H1 (cell line): ENCODE results near the gene SWT1. TPM values are rescaled to one million over a fixed set of nuclear protein-coding genes. Genes with fewer than 3 reads are reported as not detected.
"Not testable (repeated sequence)": the region's sequence is repeated elsewhere in the genome, so short reads cannot be mapped to it uniquely, and the experiment has no call there.

Experiments
- CTCF ChIA-PET: fragments of 300-600 bp; sonication (Branson Sonifier 250); formaldehyde crosslinking; loops from one replicate; lab custom pipeline; 2021; ENCODE audit not compliant: partially characterized antibody; lab: Charles Lee
- POLR2A ChIA-PET: fragments of 300-600 bp; sonication (Branson Sonifier 250); formaldehyde crosslinking; loops from one replicate; lab custom pipeline; 2021; ENCODE audit warnings: inconsistent platforms; ENCODE audit not compliant: partially characterized antibody; lab: Charles Lee
- DNase-seq, 2 experiments: peaks; one replicate each; pipeline versions ENCODE4 v3.0.0 to v3.0.0-alpha.2; 2010 to 2022; ENCODE audit warnings: low spot score in 2 of 2, low read depth in 1 of 2, mixed read lengths in 1 of 2
- FAIRE-seq: peaks from 2 replicates; lab custom pipeline; 2011; peaks lifted over from hg19 to GRCh38; lab: Jason Lieb, UNC
- H2AFZ ChIP-seq: 2 replicates; pipeline ENCODE4 v1.8.1; 2012; ENCODE audit warnings: low read length, inconsistent platforms
- H2AK5ac ChIP-seq: 2 replicates; pipeline ENCODE4 v1.6.1; 2013; ENCODE audit warnings: low read depth, low read length
- H2BK120ac ChIP-seq: replicated peaks from 2 replicates; pipeline ENCODE3; 2013; ENCODE audit warnings: low read depth, low read length, inconsistent platforms
- H2BK12ac ChIP-seq: 2 replicates; pipeline ENCODE4 v1.6.1; 2013; ENCODE audit warnings: low read depth, low read length
- H2BK15ac ChIP-seq: 2 replicates; pipeline ENCODE4 v1.6.1; 2013; ENCODE audit warnings: low read length
- H2BK20ac ChIP-seq: 2 replicates; pipeline ENCODE4 v1.6.1; 2013; ENCODE audit warnings: low read length
- H2BK5ac ChIP-seq: 2 replicates; pipeline ENCODE4 v1.6.1; 2013; ENCODE audit warnings: low read depth, low read length
- H3K14ac ChIP-seq: 2 replicates; pipeline ENCODE4 v1.6.1; 2013; ENCODE audit warnings: inconsistent platforms; ENCODE audit not compliant: insufficient read length
- H3K18ac ChIP-seq: 2 replicates; pipeline ENCODE4 v1.6.1; 2013; ENCODE audit warnings: low read length; ENCODE audit errors: extremely low read depth
- H3K23ac ChIP-seq: 2 replicates; pipeline ENCODE4 v1.6.1; 2013; ENCODE audit warnings: inconsistent platforms; ENCODE audit not compliant: insufficient read length
- H3K23me2 ChIP-seq: 2 replicates; pipeline ENCODE4 v1.6.1; 2013; ENCODE audit warnings: low read depth, low read length
- H3K27ac ChIP-seq: 2 replicates; pipeline ENCODE4 v1.6.1; 2011; ENCODE audit warnings: low read depth, low read length, inconsistent platforms
- H3K27me3 ChIP-seq, 4 experiments: replicated peaks in 1 of 4; 1 replicate in 1 of 4; 2 replicates in 3 of 4; pipeline versions ENCODE4 v1.6.1 to v1.8.1; 2011 to 2013; ENCODE audit warnings: low read length in 3 of 4, mild to moderate bottlenecking in 3 of 4, inconsistent platforms in 2 of 4, mixed read lengths in 2 of 4, moderate library complexity in 1 of 4; ENCODE audit not compliant: control insufficient read depth in 3 of 4, insufficient read depth in 3 of 4; ENCODE audit errors: extremely low read depth in 1 of 4
- H3K36me3 ChIP-seq, 4 experiments: 2 replicates each; pipeline versions ENCODE4 v1.6.1 to v1.8.1; 2011 to 2013; ENCODE audit warnings: mild to moderate bottlenecking in 4 of 4, low read length in 3 of 4, moderate library complexity in 2 of 4, control low read depth in 1 of 4, inconsistent platforms in 1 of 4; ENCODE audit not compliant: insufficient read depth in 4 of 4, control insufficient read depth in 2 of 4
- H3K4ac ChIP-seq: replicated peaks from 2 replicates; pipeline ENCODE3; 2013; ENCODE audit warnings: low read length, low read depth, mixed read lengths, inconsistent platforms; ENCODE audit not compliant: insufficient read length
- H3K4me1 ChIP-seq, 4 experiments: replicated peaks in 1 of 4; 1 replicate in 1 of 4; 2 replicates in 3 of 4; pipeline versions ENCODE4 v1.6.1 to v1.8.1; 2011 to 2013; ENCODE audit warnings: low read length in 3 of 4, inconsistent platforms in 2 of 4, mixed read lengths in 1 of 4; ENCODE audit not compliant: insufficient read depth in 4 of 4, control insufficient read depth in 3 of 4
- H3K4me2 ChIP-seq, 2 experiments: 2 replicates each; pipeline versions ENCODE4 v1.6.1 to v1.8.1; 2011 to 2013; ENCODE audit warnings: low read depth in 2 of 2, low read length in 2 of 2, control low read depth in 1 of 2, inconsistent platforms in 1 of 2, mild to moderate bottlenecking in 1 of 2; ENCODE audit not compliant: insufficient read depth in 1 of 2
- H3K4me3 ChIP-seq, 4 experiments: fragments of 200-600, 300-600 bp in 1 of 4; sonication (generic), shearing (Covaris generic), sonication (Bioruptor Twin) in 1 of 4; 2 replicates each; pipeline versions ENCODE4 v1.5.1 to v1.8.1; 2011 to 2016; ENCODE audit warnings: low read length in 4 of 4, low read depth in 3 of 4, control low read depth in 2 of 4, inconsistent platforms in 2 of 4, mild to moderate bottlenecking in 2 of 4, mixed read lengths in 1 of 4, moderate library complexity in 1 of 4; ENCODE audit not compliant: insufficient read depth in 2 of 4; ENCODE audit errors: extremely low read depth in 1 of 4
- H3K56ac ChIP-seq: replicated peaks from 2 replicates; pipeline ENCODE3; 2013; ENCODE audit warnings: low read depth, mild to moderate bottlenecking, mixed read lengths, low read length, inconsistent platforms; ENCODE audit not compliant: insufficient read length
- H3K79me1 ChIP-seq: 2 replicates; pipeline ENCODE4 v1.6.1; 2013; ENCODE audit warnings: low read depth, low read length, control low read depth
- H3K79me2 ChIP-seq, 2 experiments: 2 replicates each; pipeline versions ENCODE4 v1.6.1 to v1.8.1; 2012 to 2013; ENCODE audit warnings: low read length in 2 of 2, mild to moderate bottlenecking in 2 of 2, inconsistent platforms in 1 of 2; ENCODE audit not compliant: insufficient read depth in 2 of 2, control insufficient read depth in 1 of 2
- H3K9ac ChIP-seq, 4 experiments: replicated peaks in 1 of 4; 1 replicate in 1 of 4; 2 replicates in 3 of 4; pipeline versions ENCODE4 v1.6.1 to v1.8.1; 2011 to 2013; ENCODE audit warnings: low read depth in 3 of 4, low read length in 3 of 4, control low read depth in 2 of 4, mild to moderate bottlenecking in 2 of 4, moderate library complexity in 2 of 4, inconsistent platforms in 1 of 4; ENCODE audit errors: extremely low read depth in 1 of 4
- H3K9me3 ChIP-seq, 2 experiments: 2 replicates each; pipeline versions ENCODE4 v1.6.1 to v1.8.1; 2012 to 2013; ENCODE audit warnings: mild to moderate bottlenecking in 2 of 2, moderate library complexity in 2 of 2, control low read depth in 1 of 2, inconsistent platforms in 1 of 2, low read depth in 1 of 2, low read length in 1 of 2, mixed read lengths in 1 of 2; ENCODE audit not compliant: insufficient read depth in 2 of 2
- H4K20me1 ChIP-seq, 2 experiments: replicated peaks in 1 of 2; 2 replicates each; pipeline versions ENCODE3 to v1.8.1; 2011 to 2013; ENCODE audit warnings: inconsistent platforms in 2 of 2, low read length in 2 of 2, mild to moderate bottlenecking in 1 of 2; ENCODE audit not compliant: insufficient read depth in 2 of 2, control insufficient read depth in 1 of 2
- H4K5ac ChIP-seq: 2 replicates; pipeline ENCODE4 v1.6.1; 2013; ENCODE audit warnings: low read length, low read depth, mixed read lengths, inconsistent platforms; ENCODE audit not compliant: insufficient read length
- H4K8ac ChIP-seq: 2 replicates; pipeline ENCODE4 v1.8.0; 2013; ENCODE audit warnings: mild to moderate bottlenecking, moderate library complexity, low read length, inconsistent platforms; ENCODE audit not compliant: insufficient read depth; ENCODE audit errors: extremely low read depth
- H4K91ac ChIP-seq: replicated peaks from 2 replicates; pipeline ENCODE3; 2013; ENCODE audit warnings: low read length, mixed read lengths, inconsistent platforms; ENCODE audit not compliant: insufficient read length
- WGBS, 2 experiments: shearing (Covaris generic) in 1 of 2; methylation state at CpG; one replicate each; pipeline versions ENCODE4 v1.1.6 to v1.1.7; 2013 to 2015; ENCODE audit warnings: low lambda C conversion rate in 2 of 2, mixed read lengths in 2 of 2, inconsistent platforms in 1 of 2, low coverage in 1 of 2, missing lambda C conversion rate in 1 of 2; ENCODE audit not compliant: insufficient replicate concordance in 2 of 2, insufficient coverage in 1 of 2, insufficient read length in 1 of 2; ENCODE audit errors: extremely low coverage in 1 of 2, missing lambda C conversion rate in 1 of 2; 5-methylcytosine and 5-hydroxymethylcytosine counted together
- polyA plus RNA-seq, 7 experiments: library from polyadenylated mRNA; depleted of rRNA in 3 of 7; stranded (reverse) in 5 of 7; unstranded in 2 of 7; fragments of >200 nt in 5 of 7; fragments of 200-250 nt in 2 of 7; gene quantifications; 1 replicate in 5 of 7; 2 replicates in 1 of 7; 4 replicates in 1 of 7; pipeline versions ENCODE4 v1.2.1 to v1.2.3, GENCODE V29; 2011 to 2013; ENCODE audit warnings: missing spikeins in 2 of 7, mixed read lengths in 2 of 7
- total RNA-seq: library from RNA; stranded (reverse); fragmentation: NEBNext Ultra II Directional; extraction: Animal tissue kit (Norgen Biotek cat#: 25700); gene quantifications from 2 replicates; pipeline ENCODE4 v1.2.1, GENCODE V29; 2021

SWT1 gene
- total and polyA plus RNA-seq, 2 of the 8 experiments (the other 6 are each of a cell fraction or from before 2014, with no cell fraction given): 1.4 to 6.2 TPM

DNA sequence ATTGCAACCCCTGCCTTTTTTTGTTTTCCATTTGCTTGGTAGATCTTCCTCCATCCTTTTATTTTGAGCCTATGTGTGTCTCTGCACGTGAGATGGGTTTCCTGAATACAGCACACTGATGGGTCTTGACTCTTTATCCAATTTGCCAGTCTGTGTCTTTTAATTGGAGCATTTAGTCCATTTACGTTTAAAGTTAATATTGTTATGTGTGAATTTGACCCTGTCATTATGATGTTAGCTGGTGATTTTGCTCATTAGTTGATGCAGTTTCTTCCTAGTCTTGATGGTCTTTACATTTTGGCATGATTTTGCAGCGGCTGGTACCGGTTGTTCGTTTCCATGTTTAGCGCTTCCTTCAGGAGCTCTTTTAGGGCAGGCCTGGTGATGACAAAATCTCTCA, 98.6 kb downstream of the SWT1 start:
- H3K18ac ChIP-seq, H2AK5ac ChIP-seq, H4K91ac ChIP-seq, H3K9me3 ChIP-seq, DNase-seq, H3K79me2 ChIP-seq, H3K4ac ChIP-seq, H2AFZ ChIP-seq, FAIRE-seq, H2BK20ac ChIP-seq, H3K4me1 ChIP-seq, H4K5ac ChIP-seq, H3K23me2 ChIP-seq, H3K79me1 ChIP-seq, H3K56ac ChIP-seq, H2BK120ac ChIP-seq, H3K27me3 ChIP-seq, H3K9ac ChIP-seq, H3K4me3 ChIP-seq, H4K8ac ChIP-seq, H2BK15ac ChIP-seq, H3K36me3 ChIP-seq, H3K23ac ChIP-seq, H3K27ac ChIP-seq, H2BK5ac ChIP-seq, H3K4me2 ChIP-seq, POLR2A ChIA-PET, H4K20me1 ChIP-seq, H2BK12ac ChIP-seq, CTCF ChIA-PET, H3K14ac ChIP-seq: not testable (repeated sequence)
- 100% methylated on average over 3 of the region's 6 CpGs; no CpG with 5 or more reads in 1 of the 2 experiments for WGBS, 2 experiments
